K562 (cell line): ENCODE data around the gene THBS2. TPM values are rescaled to one million over a fixed set of nuclear protein-coding genes. Genes with fewer than 3 reads are reported as not detected.

Source experiments
- ATAC-seq: fragments of 200-7000 bp; cut with Tn5 transposase; 3 replicates; pipeline ENCODE4 v1.9.1; 2020; ENCODE audit warnings: moderate library complexity
- BruUV-seq: library from RNA; stranded (reverse); fragments of 400-500 nt; replicated peaks from 2 replicates; lab custom pipeline; 2021; lab: Mats Ljungman, UMichigan
- CTCF ChIA-PET: fragments of 300-600 bp; formaldehyde crosslinking; extraction: SDS; loops from one replicate; lab custom pipeline; 2021; ENCODE audit warnings: low intra/inter-chr PET ratio; lab: Yijun Ruan, JAX
- POLR2A ChIA-PET: fragments of 300-600, 350-650 bp; sonication (Branson Sonifier 250); formaldehyde crosslinking; extraction: SDS; loops from one replicate; lab custom pipeline; 2021; ENCODE audit warnings: antibody characterized with exemption, inconsistent platforms; lab: Yijun Ruan, JAX
- DNase-seq, 4 experiments: peaks; one replicate each; pipeline versions ENCODE4 v3.0.0 to v3.0.0-alpha.2; 2011 to 2018; ENCODE audit warnings: low spot score in 3 of 4, mixed read lengths in 3 of 4; ENCODE audit errors: extremely low read depth in 1 of 4
- FAIRE-seq: peaks from 2 replicates; lab custom pipeline; 2011; peaks lifted over from hg19 to GRCh38; lab: Jason Lieb, UNC
- H2AFZ ChIP-seq: 2 replicates; pipeline ENCODE4 v1.6.0; 2011; ENCODE audit warnings: low read depth, low read length, control low read depth, inconsistent platforms
- H3K27ac ChIP-seq: fragments of 200-600 bp; 3 replicates; pipeline ENCODE4 v1.8.0; 2011; ENCODE audit warnings: low read depth, mild to moderate bottlenecking, control low read depth, inconsistent platforms, low read length, moderate library complexity, mixed read lengths; ENCODE audit errors: extremely low read depth
- H3K27me3 ChIP-seq, 2 experiments: fragments of 300-600 bp in 1 of 2; 2 replicates in 1 of 2; 3 replicates in 1 of 2; pipeline versions ENCODE4 v1.6.0 to v1.8.0; 2011; ENCODE audit warnings: inconsistent platforms in 2 of 2, low read length in 2 of 2, mild to moderate bottlenecking in 1 of 2, mixed read lengths in 1 of 2, moderate library complexity in 1 of 2; ENCODE audit not compliant: control insufficient read depth in 2 of 2, insufficient read depth in 2 of 2
- H3K36me3 ChIP-seq: fragments of 300-600 bp; 3 replicates; pipeline ENCODE4 v1.8.0; 2011; ENCODE audit warnings: mild to moderate bottlenecking, low read length, inconsistent platforms; ENCODE audit not compliant: control insufficient read depth, insufficient read depth
- H3K4me1 ChIP-seq, 2 experiments: fragments of 200-600 bp in 1 of 2; replicated peaks in 1 of 2; 2 replicates in 1 of 2; 3 replicates in 1 of 2; pipeline versions ENCODE4 v1.5.1 to v1.8.0; 2011; ENCODE audit warnings: inconsistent platforms in 2 of 2, low read length in 2 of 2, mild to moderate bottlenecking in 1 of 2, mixed read lengths in 1 of 2, moderate library complexity in 1 of 2; ENCODE audit not compliant: control insufficient read depth in 2 of 2, insufficient read depth in 2 of 2
- H3K4me2 ChIP-seq: 2 replicates; pipeline ENCODE4 v1.6.1; 2011; ENCODE audit warnings: low read length, control low read depth, inconsistent platforms, mixed read lengths; ENCODE audit not compliant: insufficient read depth
- H3K4me3 ChIP-seq: fragments of 200-600 bp; sonication (generic), shearing (Covaris generic); 2 replicates; pipeline ENCODE4 v1.5.1; 2016; ENCODE audit warnings: control low read depth, inconsistent platforms
- H3K79me2 ChIP-seq: fragments of 200-600 bp; 3 replicates; pipeline ENCODE4 v1.8.0; 2011; ENCODE audit warnings: low read length, inconsistent platforms; ENCODE audit not compliant: control insufficient read depth, insufficient read depth
- H3K9ac ChIP-seq, 2 experiments: 2 replicates each; pipeline versions ENCODE4 v1.6.0 to v1.6.1; 2011; ENCODE audit warnings: low read depth in 2 of 2, low read length in 2 of 2, control low read depth in 1 of 2, inconsistent platforms in 1 of 2, mild to moderate bottlenecking in 1 of 2, mixed read lengths in 1 of 2; ENCODE audit not compliant: insufficient read depth in 1 of 2
- H3K9me1 ChIP-seq: one replicate; pipeline ENCODE4 v1.6.0; 2011; ENCODE audit warnings: inconsistent platforms, mild to moderate bottlenecking, low read length, moderate library complexity; ENCODE audit not compliant: control insufficient read depth, insufficient read depth
- H3K9me3 ChIP-seq: replicated peaks from 2 replicates; pipeline ENCODE4 v1.5.1; 2011; ENCODE audit warnings: low read depth, low read length, inconsistent platforms; ENCODE audit not compliant: control insufficient read depth, insufficient read depth
- H4K20me1 ChIP-seq: replicated peaks from 2 replicates; pipeline ENCODE4 v1.6.1; 2011; ENCODE audit warnings: low read length, inconsistent platforms, mixed read lengths; ENCODE audit not compliant: control insufficient read depth, insufficient read depth
- CCNT2 ChIP-seq: IDR thresholded peaks from 2 replicates; pipeline ENCODE4 v1.6.1; 2011; ENCODE audit warnings: borderline replicate concordance, low read depth, mild to moderate bottlenecking, moderate library complexity, mixed read lengths, low read length; ENCODE audit not compliant: insufficient read length; ENCODE audit errors: extremely low read depth
- KAT2B ChIP-seq: IDR thresholded peaks from one replicate; pipeline ENCODE4 v1.6.1; 2012; ENCODE audit warnings: low read depth, mild to moderate bottlenecking, control low read depth, inconsistent platforms, low read length, moderate library complexity
- KDM1A ChIP-seq, 2 experiments: fragments of 450-650 bp; IDR thresholded peaks; 2 replicates each; pipeline ENCODE4 v1.6.1; 2016; ENCODE audit warnings: mild to moderate bottlenecking in 2 of 2
- NFE2 ChIP-seq: IDR thresholded peaks from 2 replicates; pipeline ENCODE4 v1.6.1; 2014; ENCODE audit warnings: antibody characterized with exemption, low read depth
- TFAM ChIP-seq: fragments of 250-450 bp; sonication (Bioruptor Pico); conservative IDR thresholded peaks from 2 replicates; pipeline ENCODE4 v1.5.0; 2021; ENCODE audit warnings: mild to moderate bottlenecking, moderate library complexity
- ZFPM2 ChIP-seq: fragments of 250-450 bp; sonication (Bioruptor Pico); IDR thresholded peaks from 2 replicates; pipeline ENCODE4 v1.5.1; 2022; ENCODE audit warnings: mild to moderate bottlenecking
- ZNF507 ChIP-seq: conservative IDR thresholded peaks from 2 replicates; pipeline ENCODE4 v1.6.1; 2017; ENCODE audit warnings: missing genetic modification characterization, missing compliant biosample characterization
- WGBS: fragments of 100-300 bp; shearing (Covaris generic); methylation state at CpG from one replicate; pipeline ENCODE4 v1.1.6; 2016; ENCODE audit warnings: low coverage, mixed read lengths; ENCODE audit not compliant: insufficient coverage; ENCODE audit errors: missing lambda C conversion rate; 5-methylcytosine and 5-hydroxymethylcytosine counted together
- in situ Hi-C: fragments of 300-500 bp; cut with MboI; formaldehyde crosslinking; loops from 4 replicates; pipeline ENCODE4 v1.15.0; 2018; ENCODE audit warnings: inconsistent platforms, mixed read lengths
- intact Hi-C: fragments of 100-400 bp; cut with micrococcal nuclease; formaldehyde crosslinking; loops from 2 replicates; pipeline ENCODE4 v1.14.2; 2022
- polyA plus RNA-seq, 8 experiments: library from polyadenylated mRNA; depleted of rRNA in 4 of 8; stranded (reverse) in 5 of 8; unstranded in 3 of 8; fragments of >200 nt; fragmentation: Nextera tagmentation in 2 of 8; fragmentation: Illumina TruSeq in 1 of 8; extraction: Ambion mirVana in 2 of 8; extraction: Trizol in 1 of 8; gene quantifications; 2 replicates each; pipeline versions ENCODE4 v1.2.1 to v1.2.3, GENCODE V29; 2011 to 2014; ENCODE audit warnings: inconsistent platforms in 1 of 8, missing spikeins in 1 of 8
- total RNA-seq, 7 experiments: library from RNA; depleted of rRNA in 6 of 7; stranded (reverse); fragments of >200 nt in 6 of 7; fragmentation: Illumina TruSeq in 2 of 7; extraction: Trizol in 2 of 7; gene quantifications; 2 replicates each; pipeline versions ENCODE4 v1.2.1 to v1.2.3, GENCODE V29; 2011 to 2021; ENCODE audit warnings: low replicate concordance in 1 of 7
- TF ChIP-seq, protein P1 (sequence below): fragments of 250-450 bp; sonication (Bioruptor Pico); IDR thresholded peaks from 2 replicates; pipeline ENCODE4 v1.4.0; 2020; ENCODE audit warnings: mild to moderate bottlenecking

THBS2 gene
- total and polyA plus RNA-seq, 9 of the 15 experiments (the other 6 are each of a cell fraction or from before 2014, with no cell fraction given), result 0.03 to 0.11 (median 0.03) TPM; not detected in 6

DNA sequence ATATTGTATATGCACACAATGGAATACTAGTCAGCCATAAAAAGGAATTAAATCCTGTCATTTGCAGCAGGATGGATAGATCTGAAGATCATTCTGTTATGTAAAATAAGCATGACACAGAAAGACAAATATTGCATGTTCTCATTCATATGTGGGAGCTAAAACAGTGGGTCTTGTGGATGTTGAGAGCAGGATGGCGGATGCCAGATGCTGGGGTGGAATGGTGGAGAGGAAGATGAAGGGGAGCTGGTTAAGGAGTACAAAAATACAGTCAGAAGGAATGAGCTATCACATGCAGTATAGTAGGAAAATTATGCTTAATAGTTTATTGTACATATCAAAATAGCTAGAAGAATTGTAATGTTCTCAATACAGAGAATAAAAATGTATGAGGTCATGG, 41.8 kb downstream of the THBS2 start:
- Histone ChIP-seq H3K79me2 (no peaks in the 10 kb centered on the region), H3K27ac (no peak overlapping the region), H3K27me3 (peaks cover 0 to 7% of the 10 kb centered on the region in 2 experiments; a peak in 1 of 5 replicates), H4K20me1 (no peaks in the 10 kb centered on the region), H3K9me1 (no peaks in the 10 kb centered on the region), H3K4me2 (no peak overlapping the region), H2AFZ (peak overlapping the region; percentile 92; the same call in 1 of the 2 replicates), H3K4me1 (peaks cover 0 to 13% of the 10 kb centered on the region in 2 experiments; a peak in 3 of 5 replicates), H3K36me3 (no peaks in the 10 kb centered on the region), H3K9ac (no peak overlapping the region), H3K9me3 (peaks cover 7% of the 10 kb centered on the region; the same call in 1 of the 2 replicates), H3K4me3 (no peak overlapping the region)
- in situ Hi-C loops, result no loop called here
- ATAC-seq (no peak), DNase-seq (no peak), FAIRE-seq (no peak)
- intact Hi-C loops, result no loop called here
- ChIA-PET POLR2A (no interaction called here), CTCF (no interaction called here)
- no TSS peak for BruUV-seq
- 0 out of 4 replicates have a peak, but pooled peaks of 1 of the 2 experiments have one; percentile 9 for TF ChIP-seq KDM1A (IDR thresholded peaks at IDR 0.05)
- TF ChIP-seq TFAM (CRISPR knock-in tag), result no peak
- TF ChIP-seq ZNF507, result 0 out of 2 replicates have a peak, but pooled peaks have one; percentile 9
- 94% methylated on average over 1 of the region's 1 CpG for WGBS

DNA sequence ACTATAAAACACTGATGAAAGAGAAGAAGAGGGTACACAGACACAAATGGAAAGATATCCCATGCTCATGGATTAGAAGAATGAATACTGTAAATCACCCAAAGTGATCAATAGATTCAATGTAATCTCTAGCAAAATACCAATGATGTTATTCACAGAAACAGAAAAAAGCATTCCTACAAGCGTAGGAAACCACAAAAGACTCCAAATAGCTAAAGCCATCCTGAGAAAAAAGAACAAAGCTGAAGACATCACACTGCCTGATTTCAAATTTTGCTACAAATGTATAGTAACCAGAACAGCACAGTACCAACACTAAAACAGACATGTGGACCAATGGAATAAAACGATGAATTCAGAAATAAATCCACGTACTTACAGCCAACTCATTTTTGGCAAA, 43.0 kb downstream of the THBS2 start:
- POLR2A ChIA-PET, result no interaction called here
- peaks cover 7% of the 10 kb centered on the region; the same call in 1 of the 2 replicates for H3K9me3 ChIP-seq
- CTCF ChIA-PET, result no interaction called here
- no peak for DNase-seq
- H3K4me3 ChIP-seq, result no peak overlapping the region
- H3K36me3 ChIP-seq, result no peaks in the 10 kb centered on the region
- H3K79me2 ChIP-seq, result no peaks in the 10 kb centered on the region
- H3K9ac ChIP-seq, result no peak overlapping the region
- H3K4me1 ChIP-seq, result peaks cover 0 to 13% of the 10 kb centered on the region in 2 experiments; a peak in 3 of 5 replicates
- no peak overlapping the region for H3K4me2 ChIP-seq
- 11% methylated on average over 3 of the region's 3 CpGs for WGBS
- intact Hi-C loops, result no loop called here
- H2AFZ ChIP-seq, result no peak overlapping the region
- H3K27ac ChIP-seq, result no peak overlapping the region
- no peak for ATAC-seq
- no peaks in the 10 kb centered on the region for H4K20me1 ChIP-seq
- peak; percentile 52 for FAIRE-seq
- BruUV-seq, result no TSS peak
- in situ Hi-C loops, result no loop called here
- no peaks in the 10 kb centered on the region for H3K9me1 ChIP-seq
- H3K27me3 ChIP-seq, result peaks cover 0 to 6% of the 10 kb centered on the region in 2 experiments; a peak in 1 of 5 replicates
- TF ChIP-seq, protein P1, sequence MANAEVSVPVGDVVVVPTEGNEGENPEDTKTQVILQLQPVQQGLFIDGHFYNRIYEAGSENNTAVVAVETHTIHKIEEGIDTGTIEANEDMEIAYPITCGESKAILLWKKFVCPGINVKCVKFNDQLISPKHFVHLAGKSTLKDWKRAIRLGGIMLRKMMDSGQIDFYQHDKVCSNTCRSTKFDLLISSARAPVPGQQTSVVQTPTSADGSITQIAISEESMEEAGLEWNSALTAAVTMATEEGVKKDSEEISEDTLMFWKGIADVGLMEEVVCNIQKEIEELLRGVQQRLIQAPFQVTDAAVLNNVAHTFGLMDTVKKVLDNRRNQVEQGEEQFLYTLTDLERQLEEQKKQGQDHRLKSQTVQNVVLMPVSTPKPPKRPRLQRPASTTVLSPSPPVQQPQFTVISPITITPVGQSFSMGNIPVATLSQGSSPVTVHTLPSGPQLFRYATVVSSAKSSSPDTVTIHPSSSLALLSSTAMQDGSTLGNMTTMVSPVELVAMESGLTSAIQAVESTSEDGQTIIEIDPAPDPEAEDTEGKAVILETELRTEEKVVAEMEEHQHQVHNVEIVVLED, result no peak
- TF ChIP-seq CCNT2, result no peak
- no peak for TF ChIP-seq NFE2
- TF ChIP-seq KAT2B, result no peak
- no peak for TF ChIP-seq ZFPM2 (CRISPR knock-in tag)
